DMS 273 (cell line): Measurements from ENCODE around the gene SAMD8.
"Not testable (repeated sequence)": the region's sequence is repeated elsewhere in the genome, so short reads cannot be mapped to it uniquely, and the experiment has no call there.

ENCODE experiments used
- DNase-seq: peaks from one replicate; lab custom pipeline; 2025; ENCODE audit not compliant: unreplicated experiment; lab: John Stamatoyannopoulos, UW

SAMD8 gene

GRCh38 chr10:75211007-75211691, 99.7 kb downstream of the SAMD8 start:
- DNase-seq: peak; percentile 59

GRCh38 chr10:75212343-75212742, 100.9 kb downstream of the SAMD8 start:
- no peak for DNase-seq

- DNase-seq: no peak
Measured at GRCh38 chr10:75220274-75220673, 108.8 kb downstream of the SAMD8 start.

GRCh38 chr10:75221492-75221891, 110.0 kb downstream of the SAMD8 start:
- not testable (repeated sequence) for DNase-seq

GRCh38 chr10:75223507-75223906, 112.1 kb downstream of the SAMD8 start:
- no peak for DNase-seq

GRCh38 chr10:75226095-75226494, 114.6 kb downstream of the SAMD8 start:
- DNase-seq: no peak

- DNase-seq: no peak
Measured at GRCh38 chr10:75226656-75227055, 115.2 kb downstream of the SAMD8 start.

GRCh38 chr10:75228278-75228677, 116.8 kb downstream of the SAMD8 start:
- no peak for DNase-seq

GRCh38 chr10:75228834-75229233, 117.4 kb downstream of the SAMD8 start:
- DNase-seq: no peak

- DNase-seq: no peak
Measured at GRCh38 chr10:75229971-75230370, 118.5 kb downstream of the SAMD8 start.

GRCh38 chr10:75230600-75231038, 119.2 kb downstream of the SAMD8 start:
- peak; percentile 85 for DNase-seq
